ENCODE measurements around the gene ATP9B.

DNA sequence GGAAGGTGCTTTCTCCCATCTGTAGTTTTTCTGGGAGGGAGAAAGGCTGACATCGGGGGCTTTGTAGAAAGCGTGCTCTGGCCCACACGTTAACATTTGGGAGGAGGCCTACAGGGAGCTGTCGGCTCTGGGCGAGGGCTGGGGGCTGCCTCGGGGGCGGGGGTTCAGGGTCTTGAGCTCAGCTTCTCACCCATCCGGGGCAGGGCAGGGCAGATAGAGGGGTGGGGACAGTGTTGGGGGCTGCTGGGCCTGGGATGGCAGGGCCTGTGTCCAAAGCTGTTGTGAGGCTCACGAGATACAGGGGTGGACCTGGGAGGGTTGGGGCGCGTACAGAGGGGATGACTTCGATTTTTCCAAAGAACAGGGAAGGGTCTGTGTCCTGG is 353.6 kb downstream of the ATP9B start:
- TF ChIP-seq EZH2 (IDR thresholded peaks at IDR 0.05) (no peak), CTCF (IDR thresholded peaks at IDR 0.05) (no peak)
